Stimulated activated CD8-positive, alpha-beta memory T cell treated with anti-CD3 and anti-CD28 coated beads, Interleukin-12 subunit alpha, Interleukin-12 subunit beta, amount 100 ng/mL, for 24 hours (primary cell): ENCODE results near the gene ERN2.
"Not testable (repeated sequence)": the region's sequence is repeated elsewhere in the genome, so short reads cannot be mapped to it uniquely, and the experiment has no call there.

Experiments
- DNase-seq: peaks from one replicate; pipeline ENCODE4 v3.0.0-alpha.2; 2020; ENCODE audit errors: extremely low read depth

Gene ERN2

GRCh38 chr16:23712976-23713375 lies at the start of gene ERN2:
TSS of gene ERN2 (minus strand) at chr16:23713222. CDS start at chr16:23713187, 35 bp downstream.
- DNase-seq: no peak

DNA sequence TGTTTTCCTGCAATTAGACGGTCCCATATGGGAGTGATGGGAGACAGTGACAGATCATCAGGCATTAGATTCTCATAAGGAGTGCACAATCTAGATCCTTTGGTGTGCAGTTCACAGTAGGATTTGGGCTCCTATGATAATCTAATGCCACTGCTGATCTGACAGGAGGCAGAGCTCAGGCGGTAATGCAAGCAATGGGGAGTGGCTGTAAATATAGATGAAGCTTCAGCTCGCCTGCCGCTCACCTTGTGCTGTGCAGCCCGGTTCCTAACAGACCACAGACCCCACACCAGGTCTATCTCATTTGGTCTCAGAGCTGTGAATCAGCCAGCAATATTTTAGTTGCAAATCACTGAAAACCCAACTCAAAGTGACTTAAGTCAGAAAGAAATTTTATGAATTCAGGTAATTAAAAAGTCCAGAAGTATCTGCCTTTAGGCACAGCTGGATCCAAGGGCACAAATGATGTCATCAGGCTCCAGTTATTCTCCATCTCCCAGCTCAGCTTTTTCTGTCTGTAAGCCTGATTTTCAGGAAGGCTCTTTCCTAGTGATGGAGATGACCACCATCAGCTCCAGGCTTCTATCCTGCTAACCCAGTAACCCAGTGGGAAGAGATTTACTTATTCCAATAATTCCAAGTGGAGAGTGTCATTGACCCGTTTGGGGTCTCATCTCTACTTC lies 45.1 kb upstream of the ERN2 start:
- DNase-seq: no peak

DNA sequence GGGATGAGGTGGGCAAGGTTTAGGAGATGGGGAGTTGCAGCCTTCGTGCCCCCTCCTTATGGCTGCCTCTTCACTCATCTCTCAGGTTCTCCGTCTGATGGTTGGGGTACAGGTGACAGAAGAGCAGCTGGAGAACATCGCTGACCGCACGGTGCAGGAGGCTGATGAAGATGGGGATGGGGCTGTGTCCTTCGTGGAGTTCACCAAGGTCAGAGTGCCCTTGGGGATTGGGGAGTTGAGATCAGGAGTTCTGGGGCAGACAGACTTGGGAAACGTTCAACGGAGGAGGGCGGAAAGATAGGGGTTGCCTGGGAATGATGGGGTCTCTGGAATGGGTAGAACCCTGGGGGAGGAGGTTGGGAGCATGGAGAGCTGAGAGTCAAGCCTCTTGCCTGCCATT lies 44.1 kb upstream of the ERN2 start:
- no peak for DNase-seq

- DNase-seq: no peak
Observed at GRCh38 chr16:23755484-23755809, 42.4 kb upstream of the ERN2 start.

- DNase-seq: no peak
Observed at GRCh38 chr16:23754594-23755483, 41.8 kb upstream of the ERN2 start, which contains the start of gene CHP2. TSS of gene CHP2 (plus strand) at chr16:23755026. CDS start at chr16:23755050, 24 bp downstream.

DNA sequence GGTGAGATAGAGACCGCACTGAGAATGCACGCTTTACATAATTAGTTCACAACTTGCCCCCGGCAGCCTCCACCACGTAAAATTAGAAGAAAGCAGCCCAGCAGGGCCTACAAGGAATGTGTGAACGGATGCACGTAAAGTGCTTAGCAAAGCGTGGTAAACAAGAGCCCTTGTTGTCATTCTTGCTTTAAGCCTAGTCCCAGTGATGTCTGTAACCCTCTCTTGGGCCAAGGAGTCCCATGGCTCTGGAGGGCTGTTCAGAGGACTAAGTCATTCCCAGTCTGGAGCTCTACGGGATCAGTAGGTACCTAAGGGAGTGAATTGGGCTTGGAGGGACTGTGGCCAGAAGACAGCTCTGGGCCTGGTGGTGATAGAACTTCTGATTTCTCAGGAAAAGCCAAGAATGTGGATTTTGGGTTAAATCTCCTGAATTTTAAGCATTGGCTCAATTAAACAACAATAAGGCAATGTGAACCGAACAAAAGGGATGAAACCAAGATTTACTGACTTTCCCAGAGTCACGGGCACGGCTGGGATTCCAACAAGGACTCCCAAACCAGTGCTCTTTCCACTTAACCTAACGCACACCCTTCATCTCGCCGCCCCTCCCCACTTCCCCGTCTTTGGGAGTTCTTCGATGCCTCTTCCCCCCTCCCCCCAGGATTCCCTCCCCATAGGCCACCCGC lies 41.0 kb upstream of the ERN2 start:
- DNase-seq: no peak

GRCh38 chr16:23751053-23751452 lies 38.0 kb upstream of the ERN2 start:
- not testable (repeated sequence) for DNase-seq

GRCh38 chr16:23748630-23749029 lies 35.6 kb upstream of the ERN2 start:
- no peak for DNase-seq

GRCh38 chr16:23745263-23745662 lies 32.2 kb upstream of the ERN2 start:
- DNase-seq: no peak

- no peak for DNase-seq
Observed at GRCh38 chr16:23742766-23743165, 29.7 kb upstream of the ERN2 start.

DNA sequence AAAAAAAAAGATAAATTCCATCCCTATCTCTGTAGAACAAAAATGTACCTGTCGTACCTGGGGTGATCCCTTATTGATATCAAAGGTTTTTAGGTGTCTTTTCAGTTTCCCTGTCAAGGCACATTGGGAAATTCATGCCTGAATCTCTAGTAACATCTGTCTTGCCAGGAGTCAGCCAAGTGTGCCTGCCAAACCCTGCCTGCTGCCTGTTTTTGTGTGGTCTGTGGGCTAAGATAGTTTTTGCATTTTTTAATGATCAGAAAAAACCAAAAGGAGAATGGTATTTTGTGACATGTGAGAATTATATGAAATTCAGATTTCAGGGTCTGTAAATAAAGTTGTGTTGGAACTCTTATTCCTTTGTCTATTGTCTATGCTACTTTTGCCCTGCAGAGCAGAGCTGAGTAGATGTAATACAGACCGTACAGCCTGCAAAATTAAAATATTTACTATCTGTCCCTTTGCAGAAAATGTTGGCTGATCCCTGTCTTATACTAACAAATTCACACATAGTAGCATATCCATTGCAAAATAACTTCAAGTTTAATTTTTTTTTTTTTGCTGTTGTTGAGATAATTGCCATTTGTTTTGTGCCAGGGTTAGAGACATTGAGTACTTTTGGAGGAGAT lies 28.8 kb upstream of the ERN2 start:
- DNase-seq: no peak

DNA sequence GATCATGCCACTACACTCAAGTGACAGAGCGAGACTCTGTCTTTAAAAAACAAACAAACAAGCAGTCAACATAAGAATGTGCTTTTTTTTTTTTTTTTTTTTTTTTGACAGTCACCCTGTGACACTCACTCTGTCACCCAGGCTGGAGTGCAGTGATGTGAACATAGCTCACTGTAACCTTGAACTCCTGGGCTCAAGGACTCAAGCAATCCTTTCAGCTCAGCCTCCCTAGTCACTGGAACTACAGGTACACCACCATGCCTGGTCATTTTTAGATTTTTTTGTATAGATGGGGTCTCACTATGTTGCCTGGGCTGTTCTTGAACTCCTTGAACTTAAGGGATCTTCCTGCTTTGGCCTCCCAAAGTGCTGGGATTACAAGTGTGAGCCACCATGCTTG lies 26.5 kb upstream of the ERN2 start:
- DNase-seq: no peak

GRCh38 chr16:23737423-23738028 lies 24.5 kb upstream of the ERN2 start:
- DNase-seq: not testable (repeated sequence)

GRCh38 chr16:23734176-23734893 lies 21.3 kb upstream of the ERN2 start:
- DNase-seq: no peak

DNA sequence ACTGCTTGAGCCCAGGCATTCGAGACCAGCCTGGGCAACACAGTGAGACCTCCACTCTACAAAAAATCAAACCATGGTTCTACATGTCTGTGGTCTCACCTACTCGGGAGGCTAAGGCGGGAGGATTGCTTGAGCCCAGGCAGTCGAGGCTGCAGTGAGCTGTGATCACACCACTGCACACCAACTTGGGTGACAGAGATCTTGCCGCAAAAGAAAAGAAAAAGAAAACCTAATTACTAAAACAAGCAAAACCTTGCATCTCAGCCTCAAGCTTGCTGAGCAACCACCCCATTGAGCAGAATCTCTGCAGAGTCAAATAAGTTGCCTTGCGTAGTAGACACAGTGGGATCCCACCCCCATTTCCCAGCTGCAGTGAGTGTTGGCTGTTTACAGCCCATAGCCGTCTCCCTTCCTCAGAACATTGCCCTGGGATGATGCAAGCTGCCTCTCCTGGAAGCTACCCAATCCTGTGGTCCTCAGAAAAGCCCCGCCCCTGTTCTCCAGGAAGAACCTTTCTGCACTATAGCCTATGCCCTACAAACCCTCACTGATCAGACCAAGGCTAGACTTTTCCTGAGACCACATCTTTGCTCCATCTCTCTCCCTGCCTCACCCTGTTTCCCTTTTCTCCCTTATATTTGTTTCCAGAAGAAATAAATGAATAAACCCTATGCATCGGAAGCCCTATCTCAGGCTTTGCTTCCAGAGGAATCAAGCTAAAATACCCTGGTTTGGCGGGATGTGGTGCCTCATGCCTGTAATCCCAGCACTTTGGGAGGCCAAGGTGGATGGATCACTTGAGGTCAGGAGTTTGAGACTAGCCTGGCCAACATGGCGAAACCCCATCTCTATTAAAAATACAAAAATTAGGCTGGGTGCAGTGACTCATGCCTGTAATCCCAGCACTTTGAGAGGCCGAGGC lies 16.7 kb upstream of the ERN2 start:
- no peak for DNase-seq

DNA sequence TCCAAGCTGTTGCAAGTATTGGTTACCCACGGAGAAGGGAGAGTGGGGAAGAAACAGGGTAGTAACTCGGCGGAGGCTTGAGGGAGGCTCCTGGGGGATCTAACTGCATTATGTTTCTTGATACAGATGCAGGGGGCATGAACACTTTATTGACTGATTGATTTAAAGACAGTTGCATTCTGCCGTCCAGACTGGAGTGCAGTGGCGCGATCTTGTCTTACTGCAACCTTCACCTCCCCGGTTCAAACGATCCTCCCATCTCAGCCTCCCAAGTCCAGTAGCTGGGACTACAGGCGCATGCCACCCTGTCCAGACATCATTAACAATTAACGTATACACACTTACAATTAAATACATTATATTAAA lies 15.1 kb upstream of the ERN2 start:
- DNase-seq: no peak

GRCh38 chr16:23726710-23727109 lies 13.7 kb upstream of the ERN2 start:
- DNase-seq: no peak

GRCh38 chr16:23724785-23725131 lies 11.7 kb upstream of the ERN2 start:
- no peak for DNase-seq

- no peak for DNase-seq
Observed at GRCh38 chr16:23724096-23724784, 11.2 kb upstream of the ERN2 start.
